ENCODE results near the gene PIMREG. TPM values are rescaled to one million over a fixed set of nuclear protein-coding genes. Genes with fewer than 3 reads are reported as not detected.

The PIMREG gene
- total RNA-seq, 1 donor from 2014 or later: 0.62 TPM

GRCh38 chr17:6463616-6464445 is 19.6 kb downstream of the PIMREG start:
- no peak for ATAC-seq
- DNase-seq: peak; percentile 37
- Histone ChIP-seq H3K27me3 (ENCODE audit: low read depth) (no peaks in the 10 kb centered on the region), H3K36me3 (no peaks in the 10 kb centered on the region), H3K27ac (no peak overlapping the region), H3K4me1 (no peaks in the 10 kb centered on the region), H3K9me3 (no peaks in the 10 kb centered on the region), H3K4me3 (no peak overlapping the region)
- no peak for TF ChIP-seq CTCF (IDR thresholded peaks at IDR 0.05)
- intact Hi-C loops (cut with DNase I): no loop called here

- TF ChIP-seq CTCF (IDR thresholded peaks at IDR 0.05): no peak
- DNase-seq (no peak), ATAC-seq (no peak)
- no peaks in the 10 kb centered on the region for H3K27me3 ChIP-seq (ENCODE audit: low read depth)
- H3K36me3 ChIP-seq: no peaks in the 10 kb centered on the region
- H3K4me1 ChIP-seq: no peaks in the 10 kb centered on the region
- intact Hi-C loops (cut with DNase I): no loop called here
- H3K4me3 ChIP-seq: no peak overlapping the region
- H3K9me3 ChIP-seq: no peaks in the 10 kb centered on the region
- no peak overlapping the region for H3K27ac ChIP-seq
These were observed 20.3 kb downstream of the PIMREG start for GRCh38 chr17:6464446-6465041.

GRCh38 chr17:6465206-6466003 is 21.1 kb downstream of the PIMREG start:
- DNase-seq (peak; percentile 21), ATAC-seq (no peak)
- Histone ChIP-seq H3K36me3 (no peaks in the 10 kb centered on the region), H3K9me3 (no peaks in the 10 kb centered on the region), H3K4me1 (no peaks in the 10 kb centered on the region), H3K4me3 (no peak overlapping the region), H3K27ac (no peak overlapping the region), H3K27me3 (ENCODE audit: low read depth) (no peaks in the 10 kb centered on the region)
- TF ChIP-seq CTCF (IDR thresholded peaks at IDR 0.05): no peak
- intact Hi-C loops (cut with DNase I): no loop called here

- intact Hi-C loops (cut with DNase I): no loop called here
- no peak overlapping the region for H3K4me3 ChIP-seq
- no peaks in the 10 kb centered on the region for H3K9me3 ChIP-seq
- no peaks in the 10 kb centered on the region for H3K27me3 ChIP-seq (ENCODE audit: low read depth)
- H3K36me3 ChIP-seq: no peaks in the 10 kb centered on the region
- no peak overlapping the region for H3K27ac ChIP-seq
- DNase-seq (no peak), ATAC-seq (no peak)
- TF ChIP-seq CTCF (IDR thresholded peaks at IDR 0.05): no peak
- H3K4me1 ChIP-seq: no peaks in the 10 kb centered on the region
These were observed 23.3 kb downstream of the PIMREG start for GRCh38 chr17:6467567-6467966.

GRCh38 chr17:6468051-6468790 is 24.0 kb downstream of the PIMREG start:
- intact Hi-C loops (cut with DNase I): no loop called here
- Histone ChIP-seq H3K4me3 (no peak overlapping the region), H3K27me3 (ENCODE audit: low read depth) (no peaks in the 10 kb centered on the region), H3K4me1 (no peaks in the 10 kb centered on the region), H3K27ac (no peak overlapping the region), H3K9me3 (no peaks in the 10 kb centered on the region), H3K36me3 (no peaks in the 10 kb centered on the region)
- DNase-seq: no peak
- ATAC-seq: no peak
- no peak for TF ChIP-seq CTCF (IDR thresholded peaks at IDR 0.05)

Data from lower lobe of right lung (tissue), 2 donors.